ENCODE measurements around the gene ABO.

DNA sequence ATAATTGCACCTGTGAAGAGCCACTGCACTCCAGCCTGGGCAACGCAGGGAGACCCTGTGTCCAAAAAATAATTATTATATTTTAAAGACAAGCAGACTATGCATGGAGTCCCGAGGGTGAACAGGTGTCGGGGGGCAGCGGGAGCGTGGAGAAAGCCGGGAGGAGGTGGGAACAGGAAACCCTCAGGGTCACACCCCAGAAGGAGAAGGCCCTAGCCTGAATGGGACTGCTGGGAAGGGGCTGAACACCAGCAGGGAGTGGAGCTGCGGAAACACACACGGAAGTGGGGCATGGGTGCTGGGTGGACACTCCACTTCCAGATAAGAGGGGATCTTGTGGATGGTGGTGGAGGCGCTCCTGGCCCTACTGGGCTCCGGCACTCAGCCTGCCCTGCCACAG is 48.2 kb upstream of the ABO start:
- TF ChIP-seq POLR2A (IDR thresholded peaks at IDR 0.05; ENCODE audit: low read depth, low read length) (no peak), EP300 (IDR thresholded peaks at IDR 0.05; ENCODE audit: borderline replicate concordance in 1 of 2, control insufficient read depth in 1 of 2, low read depth in 2 of 2, low read length in 2 of 2) (no peak)

All from GM12878 (cell line).